ENCODE measurements around the gene TGM3.

TGM3 gene

GRCh38 chr20:2300002-2300401 is 4.2 kb downstream of the TGM3 start:
- ChIA-PET POLR2A (no interaction called here), CTCF (no interaction called here)
- no peak for TF ChIP-seq TARDBP (IDR thresholded peaks at IDR 0.05)
- no peak for TF ChIP-seq CTBP1 (IDR thresholded peaks at IDR 0.05; ENCODE audit: borderline replicate concordance)
- TF ChIP-seq PKNOX1 (IDR thresholded peaks at IDR 0.05), result no peak
- TF ChIP-seq ELF4 (IDR thresholded peaks at IDR 0.05), result no peak
- TF ChIP-seq BHLHE40 (IDR thresholded peaks at IDR 0.05; ENCODE audit: borderline replicate concordance), result no peak
- no peak for TF ChIP-seq NFRKB (IDR thresholded peaks at IDR 0.05)
- TF ChIP-seq ZNF384 (IDR thresholded peaks at IDR 0.05), result no peak
- no peak for TF ChIP-seq SUZ12 (IDR thresholded peaks at IDR 0.05)
- TF ChIP-seq FOXK2 (IDR thresholded peaks at IDR 0.05), result no peak
- no peak for TF ChIP-seq L3MBTL2 (conservative IDR thresholded peaks at IDR 0.05)
- no peak for TF ChIP-seq FOXA1 (IDR thresholded peaks at IDR 0.05)
- no peak for TF ChIP-seq SP1 (IDR thresholded peaks at IDR 0.05)
- TF ChIP-seq ARNT (IDR thresholded peaks at IDR 0.05), result no peak
- no peak for TF ChIP-seq HDGF (IDR thresholded peaks at IDR 0.05; ENCODE audit: borderline replicate concordance)
- no peak for TF ChIP-seq FOXM1 (IDR thresholded peaks at IDR 0.05; ENCODE audit: borderline replicate concordance)
- no peak for TF ChIP-seq LEF1 (IDR thresholded peaks at IDR 0.05; ENCODE audit: borderline replicate concordance)
- DNase-seq (ENCODE audit: extremely low spot score), result no peak

- ChIA-PET CTCF (no interaction called here), POLR2A (no interaction called here)
- TF ChIP-seq TARDBP (IDR thresholded peaks at IDR 0.05), result no peak
- no peak for TF ChIP-seq L3MBTL2 (conservative IDR thresholded peaks at IDR 0.05)
- no peak for DNase-seq (ENCODE audit: extremely low spot score)
Measured at GRCh38 chr20:2300420-2300819, 4.6 kb downstream of the TGM3 start.

GRCh38 chr20:2301164-2301622 is 5.4 kb downstream of the TGM3 start:
- CTCF ChIA-PET, result no interaction called here
- POLR2A ChIA-PET, result no interaction called here
- DNase-seq (ENCODE audit: extremely low spot score), result no peak
- no peak for TF ChIP-seq SP1 (IDR thresholded peaks at IDR 0.05)
- TF ChIP-seq FOXA1 (IDR thresholded peaks at IDR 0.05), result no peak
- TF ChIP-seq ZNF384 (IDR thresholded peaks at IDR 0.05), result no peak
- TF ChIP-seq FOXM1 (IDR thresholded peaks at IDR 0.05; ENCODE audit: borderline replicate concordance), result no peak
- no peak for TF ChIP-seq ARNT (IDR thresholded peaks at IDR 0.05)
- TF ChIP-seq FOXK2 (IDR thresholded peaks at IDR 0.05), result no peak
- no peak for TF ChIP-seq NFRKB (IDR thresholded peaks at IDR 0.05)
- TF ChIP-seq PKNOX1 (IDR thresholded peaks at IDR 0.05), result no peak
- no peak for TF ChIP-seq CTBP1 (IDR thresholded peaks at IDR 0.05; ENCODE audit: borderline replicate concordance)
- no peak for TF ChIP-seq TARDBP (IDR thresholded peaks at IDR 0.05)
- TF ChIP-seq ELF4 (IDR thresholded peaks at IDR 0.05), result no peak
- no peak for TF ChIP-seq L3MBTL2 (conservative IDR thresholded peaks at IDR 0.05)
- no peak for TF ChIP-seq SUZ12 (IDR thresholded peaks at IDR 0.05)
- no peak for TF ChIP-seq LEF1 (IDR thresholded peaks at IDR 0.05; ENCODE audit: borderline replicate concordance)
- no peak for TF ChIP-seq BHLHE40 (IDR thresholded peaks at IDR 0.05; ENCODE audit: borderline replicate concordance)

- DNase-seq (ENCODE audit: extremely low spot score), result no peak
Measured at GRCh38 chr20:2302384-2303060, 6.7 kb downstream of the TGM3 start.

GRCh38 chr20:2303673-2304072 is 7.9 kb downstream of the TGM3 start:
- POLR2A ChIA-PET, result no interaction called here
- DNase-seq (ENCODE audit: extremely low spot score), result no peak
- CTCF ChIA-PET, result no interaction called here
- TF ChIP-seq SP1 (IDR thresholded peaks at IDR 0.05), result no peak

More at GRCh38 chr20:2302384-2303060, 6.7 kb downstream of the TGM3 start:
- ChIA-PET POLR2A (no interaction called here), CTCF (no interaction called here)
- TF ChIP-seq L3MBTL2 (conservative IDR thresholded peaks at IDR 0.05) (no peak), SP1 (IDR thresholded peaks at IDR 0.05) (no peak), FOXM1 (IDR thresholded peaks at IDR 0.05; ENCODE audit: borderline replicate concordance) (no peak)

- no peak for DNase-seq (ENCODE audit: extremely low spot score)
- CTCF ChIA-PET, result no interaction called here
- POLR2A ChIA-PET, result no interaction called here
- TF ChIP-seq HDGF (IDR thresholded peaks at IDR 0.05; ENCODE audit: borderline replicate concordance) (no peak), SP1 (IDR thresholded peaks at IDR 0.05) (no peak), L3MBTL2 (conservative IDR thresholded peaks at IDR 0.05) (no peak), BHLHE40 (IDR thresholded peaks at IDR 0.05; ENCODE audit: borderline replicate concordance) (no peak), TARDBP (IDR thresholded peaks at IDR 0.05) (no peak), SUZ12 (IDR thresholded peaks at IDR 0.05) (no peak), LEF1 (IDR thresholded peaks at IDR 0.05; ENCODE audit: borderline replicate concordance) (no peak), ARNT (IDR thresholded peaks at IDR 0.05) (no peak)
Measured at GRCh38 chr20:2304180-2304579, 8.4 kb downstream of the TGM3 start.

GRCh38 chr20:2305029-2305428 is 9.2 kb downstream of the TGM3 start:
- ChIA-PET CTCF (no interaction called here), POLR2A (no interaction called here)
- no peak for DNase-seq (ENCODE audit: extremely low spot score)
- TF ChIP-seq NFRKB (IDR thresholded peaks at IDR 0.05), result no peak
- no peak for TF ChIP-seq SUZ12 (IDR thresholded peaks at IDR 0.05)
- no peak for TF ChIP-seq BHLHE40 (IDR thresholded peaks at IDR 0.05; ENCODE audit: borderline replicate concordance)

GRCh38 chr20:2305479-2305878 is 9.7 kb downstream of the TGM3 start:
- ChIA-PET POLR2A (no interaction called here), CTCF (no interaction called here)
- no peak for TF ChIP-seq FOXK2 (IDR thresholded peaks at IDR 0.05)
- no peak for TF ChIP-seq HDGF (IDR thresholded peaks at IDR 0.05; ENCODE audit: borderline replicate concordance)
- TF ChIP-seq LEF1 (IDR thresholded peaks at IDR 0.05; ENCODE audit: borderline replicate concordance), result no peak
- TF ChIP-seq FOXA1 (IDR thresholded peaks at IDR 0.05), result no peak
- TF ChIP-seq CTBP1 (IDR thresholded peaks at IDR 0.05; ENCODE audit: borderline replicate concordance), result no peak
- no peak for DNase-seq (ENCODE audit: extremely low spot score)
